GM19438 (cell line): ENCODE results near the gene ANKRD22.

ENCODE experiments used
- ATAC-seq: cut with Tn5 transposase; IDR thresholded peaks from one replicate; pipeline ENCODE4 v1.9.1; 2021; ENCODE audit warnings: low read depth; ENCODE audit not compliant: unreplicated experiment

The ANKRD22 gene

GRCh38 chr10:88803641-88804040 is 48.0 kb downstream of the ANKRD22 start:
- no peak for ATAC-seq

GRCh38 chr10:88802523-88803285 is 48.9 kb downstream of the ANKRD22 start, which contains the start of gene LIPM:
TSS of gene LIPM (plus strand) at chr10:88802730. CDS start at chr10:88802897, 167 bp downstream.
- ATAC-seq: no peak

GRCh38 chr10:88800152-88801125 is 51.2 kb downstream of the ANKRD22 start:
- ATAC-seq: no peak

- ATAC-seq: no peak
Observed at GRCh38 chr10:88794731-88795130, 56.9 kb downstream of the ANKRD22 start.

- no peak for ATAC-seq
Observed at GRCh38 chr10:88793712-88794299, 57.8 kb downstream of the ANKRD22 start.

- no peak for ATAC-seq
Observed at GRCh38 chr10:88792661-88793060, 59.0 kb downstream of the ANKRD22 start.

- ATAC-seq: no peak
Observed at GRCh38 chr10:88791924-88792323, 59.7 kb downstream of the ANKRD22 start.

GRCh38 chr10:88788924-88789323 is 62.7 kb downstream of the ANKRD22 start:
- no peak for ATAC-seq

GRCh38 chr10:88787463-88787862 is 64.2 kb downstream of the ANKRD22 start:
- ATAC-seq: no peak

GRCh38 chr10:88786032-88786770 is 65.4 kb downstream of the ANKRD22 start:
- ATAC-seq: no peak

GRCh38 chr10:88783724-88784123 is 67.9 kb downstream of the ANKRD22 start:
- ATAC-seq: no peak

- ATAC-seq: no peak
Observed at GRCh38 chr10:88782222-88782621, 69.4 kb downstream of the ANKRD22 start.

- no peak for ATAC-seq
Observed at GRCh38 chr10:88781206-88781605, 70.4 kb downstream of the ANKRD22 start.
